K562 (cell line): ENCODE data around the gene TDRD3. TPM values are rescaled to one million over a fixed set of nuclear protein-coding genes. Genes with fewer than 3 reads are reported as not detected.

Experiments
- NRF1 ChIP-seq, 2 experiments: fragments of 450-650 bp; IDR thresholded peaks in 1 of 2; conservative IDR thresholded peaks in 1 of 2; 2 replicates each; pipeline ENCODE4 v1.6.1; 2014; ENCODE audit warnings: mild to moderate bottlenecking in 2 of 2
- YY1 ChIP-seq, 3 experiments: IDR thresholded peaks; 2 replicates each; pipeline ENCODE4 v1.6.1; 2011; ENCODE audit warnings: low read length in 2 of 3, mild to moderate bottlenecking in 2 of 3, moderate library complexity in 2 of 3, borderline replicate concordance in 1 of 3, control low read depth in 1 of 3, low read depth in 1 of 3; ENCODE audit not compliant: insufficient read depth in 3 of 3, insufficient replicate concordance in 2 of 3, control insufficient read depth in 1 of 3, insufficient read length in 1 of 3; ENCODE audit errors: extremely low read depth in 1 of 3
- polyA plus RNA-seq, 8 experiments: library from polyadenylated mRNA; depleted of rRNA in 4 of 8; stranded (reverse) in 5 of 8; unstranded in 3 of 8; fragments of >200 nt; fragmentation: Nextera tagmentation in 2 of 8; fragmentation: Illumina TruSeq in 1 of 8; extraction: Ambion mirVana in 2 of 8; extraction: Trizol in 1 of 8; gene quantifications; 2 replicates each; pipeline versions ENCODE4 v1.2.1 to v1.2.3, GENCODE V29; 2011 to 2014; ENCODE audit warnings: inconsistent platforms in 1 of 8, missing spikeins in 1 of 8
- total RNA-seq, 7 experiments: library from RNA; depleted of rRNA in 6 of 7; stranded (reverse); fragments of >200 nt in 6 of 7; fragmentation: Illumina TruSeq in 2 of 7; extraction: Trizol in 2 of 7; gene quantifications; 2 replicates each; pipeline versions ENCODE4 v1.2.1 to v1.2.3, GENCODE V29; 2011 to 2021; ENCODE audit warnings: low replicate concordance in 1 of 7
- TF ChIP-seq, protein P1 (sequence below): sonication (generic); formaldehyde crosslinking; IDR thresholded peaks from 2 replicates; pipeline ENCODE4 v1.8.0; 2023; ENCODE audit warnings: missing genetic modification reagents, mild to moderate bottlenecking, borderline replicate concordance
- TF ChIP-seq, protein P2 (sequence below), 2 experiments: fragments of 450-650 bp; IDR thresholded peaks; 2 replicates each; pipeline ENCODE4 v1.6.1; 2018; ENCODE audit warnings: mild to moderate bottlenecking in 2 of 2, low read depth in 1 of 2; ENCODE audit not compliant: partially characterized antibody in 2 of 2

The TDRD3 gene
- total and polyA plus RNA-seq, 9 of the 15 experiments (the other 6 are each of a cell fraction or from before 2014, with no cell fraction given): 3.6 to 16.4 (median 9.5) TPM

DNA sequence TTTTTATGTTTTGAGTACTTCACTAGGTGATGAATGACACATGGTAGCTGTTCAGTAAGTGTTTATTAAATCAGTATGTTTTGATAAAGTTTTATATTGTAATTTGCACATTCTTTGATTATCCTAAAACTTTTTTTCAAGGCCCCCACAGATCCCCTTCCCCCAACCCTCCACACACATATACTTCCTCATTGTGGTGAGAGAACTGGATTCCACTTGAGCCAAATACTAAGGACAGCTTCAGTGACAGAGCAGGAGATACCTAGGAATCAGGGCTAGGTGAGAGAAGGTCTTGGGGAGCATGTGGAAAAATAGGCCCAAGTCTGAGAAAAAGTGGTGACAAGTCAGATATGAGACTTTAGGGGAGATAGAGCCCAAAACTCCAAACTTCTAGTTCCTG is 174.6 kb downstream of the TDRD3 start (continued):
- TF ChIP-seq, protein P1, sequence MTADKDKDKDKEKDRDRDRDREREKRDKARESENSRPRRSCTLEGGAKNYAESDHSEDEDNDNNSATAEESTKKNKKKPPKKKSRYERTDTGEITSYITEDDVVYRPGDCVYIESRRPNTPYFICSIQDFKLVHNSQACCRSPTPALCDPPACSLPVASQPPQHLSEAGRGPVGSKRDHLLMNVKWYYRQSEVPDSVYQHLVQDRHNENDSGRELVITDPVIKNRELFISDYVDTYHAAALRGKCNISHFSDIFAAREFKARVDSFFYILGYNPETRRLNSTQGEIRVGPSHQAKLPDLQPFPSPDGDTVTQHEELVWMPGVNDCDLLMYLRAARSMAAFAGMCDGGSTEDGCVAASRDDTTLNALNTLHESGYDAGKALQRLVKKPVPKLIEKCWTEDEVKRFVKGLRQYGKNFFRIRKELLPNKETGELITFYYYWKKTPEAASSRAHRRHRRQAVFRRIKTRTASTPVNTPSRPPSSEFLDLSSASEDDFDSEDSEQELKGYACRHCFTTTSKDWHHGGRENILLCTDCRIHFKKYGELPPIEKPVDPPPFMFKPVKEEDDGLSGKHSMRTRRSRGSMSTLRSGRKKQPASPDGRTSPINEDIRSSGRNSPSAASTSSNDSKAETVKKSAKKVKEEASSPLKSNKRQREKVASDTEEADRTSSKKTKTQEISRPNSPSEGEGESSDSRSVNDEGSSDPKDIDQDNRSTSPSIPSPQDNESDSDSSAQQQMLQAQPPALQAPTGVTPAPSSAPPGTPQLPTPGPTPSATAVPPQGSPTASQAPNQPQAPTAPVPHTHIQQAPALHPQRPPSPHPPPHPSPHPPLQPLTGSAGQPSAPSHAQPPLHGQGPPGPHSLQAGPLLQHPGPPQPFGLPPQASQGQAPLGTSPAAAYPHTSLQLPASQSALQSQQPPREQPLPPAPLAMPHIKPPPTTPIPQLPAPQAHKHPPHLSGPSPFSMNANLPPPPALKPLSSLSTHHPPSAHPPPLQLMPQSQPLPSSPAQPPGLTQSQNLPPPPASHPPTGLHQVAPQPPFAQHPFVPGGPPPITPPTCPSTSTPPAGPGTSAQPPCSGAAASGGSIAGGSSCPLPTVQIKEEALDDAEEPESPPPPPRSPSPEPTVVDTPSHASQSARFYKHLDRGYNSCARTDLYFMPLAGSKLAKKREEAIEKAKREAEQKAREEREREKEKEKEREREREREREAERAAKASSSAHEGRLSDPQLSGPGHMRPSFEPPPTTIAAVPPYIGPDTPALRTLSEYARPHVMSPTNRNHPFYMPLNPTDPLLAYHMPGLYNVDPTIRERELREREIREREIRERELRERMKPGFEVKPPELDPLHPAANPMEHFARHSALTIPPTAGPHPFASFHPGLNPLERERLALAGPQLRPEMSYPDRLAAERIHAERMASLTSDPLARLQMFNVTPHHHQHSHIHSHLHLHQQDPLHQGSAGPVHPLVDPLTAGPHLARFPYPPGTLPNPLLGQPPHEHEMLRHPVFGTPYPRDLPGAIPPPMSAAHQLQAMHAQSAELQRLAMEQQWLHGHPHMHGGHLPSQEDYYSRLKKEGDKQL (CRISPR knock-in tag): no peak
- TF ChIP-seq NRF1 (conservative IDR thresholded peaks at IDR 0.05 in 1 of 2, IDR thresholded peaks at IDR 0.05 in 1 of 2): no peak
- TF ChIP-seq YY1 (IDR thresholded peaks at IDR 0.05; ENCODE audit: borderline replicate concordance in 1 of 3, control insufficient read depth in 1 of 3, extremely low read depth in 1 of 3, insufficient read depth in 3 of 3, insufficient read length in 1 of 3, insufficient replicate concordance in 2 of 3, low read depth in 1 of 3, low read length in 2 of 3): no peak
- TF ChIP-seq, protein P2, sequence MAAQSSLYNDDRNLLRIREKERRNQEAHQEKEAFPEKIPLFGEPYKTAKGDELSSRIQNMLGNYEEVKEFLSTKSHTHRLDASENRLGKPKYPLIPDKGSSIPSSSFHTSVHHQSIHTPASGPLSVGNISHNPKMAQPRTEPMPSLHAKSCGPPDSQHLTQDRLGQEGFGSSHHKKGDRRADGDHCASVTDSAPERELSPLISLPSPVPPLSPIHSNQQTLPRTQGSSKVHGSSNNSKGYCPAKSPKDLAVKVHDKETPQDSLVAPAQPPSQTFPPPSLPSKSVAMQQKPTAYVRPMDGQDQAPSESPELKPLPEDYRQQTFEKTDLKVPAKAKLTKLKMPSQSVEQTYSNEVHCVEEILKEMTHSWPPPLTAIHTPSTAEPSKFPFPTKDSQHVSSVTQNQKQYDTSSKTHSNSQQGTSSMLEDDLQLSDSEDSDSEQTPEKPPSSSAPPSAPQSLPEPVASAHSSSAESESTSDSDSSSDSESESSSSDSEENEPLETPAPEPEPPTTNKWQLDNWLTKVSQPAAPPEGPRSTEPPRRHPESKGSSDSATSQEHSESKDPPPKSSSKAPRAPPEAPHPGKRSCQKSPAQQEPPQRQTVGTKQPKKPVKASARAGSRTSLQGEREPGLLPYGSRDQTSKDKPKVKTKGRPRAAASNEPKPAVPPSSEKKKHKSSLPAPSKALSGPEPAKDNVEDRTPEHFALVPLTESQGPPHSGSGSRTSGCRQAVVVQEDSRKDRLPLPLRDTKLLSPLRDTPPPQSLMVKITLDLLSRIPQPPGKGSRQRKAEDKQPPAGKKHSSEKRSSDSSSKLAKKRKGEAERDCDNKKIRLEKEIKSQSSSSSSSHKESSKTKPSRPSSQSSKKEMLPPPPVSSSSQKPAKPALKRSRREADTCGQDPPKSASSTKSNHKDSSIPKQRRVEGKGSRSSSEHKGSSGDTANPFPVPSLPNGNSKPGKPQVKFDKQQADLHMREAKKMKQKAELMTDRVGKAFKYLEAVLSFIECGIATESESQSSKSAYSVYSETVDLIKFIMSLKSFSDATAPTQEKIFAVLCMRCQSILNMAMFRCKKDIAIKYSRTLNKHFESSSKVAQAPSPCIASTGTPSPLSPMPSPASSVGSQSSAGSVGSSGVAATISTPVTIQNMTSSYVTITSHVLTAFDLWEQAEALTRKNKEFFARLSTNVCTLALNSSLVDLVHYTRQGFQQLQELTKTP (IDR thresholded peaks at IDR 0.05; ENCODE audit: low read depth in 1 of 2, partially characterized antibody in 2 of 2): no peak
- TF ChIP-seq, all 486 proteins: peak for 0
